A549 (cell line): ENCODE results near the gene ZNF729.

ENCODE experiments used
- ESRRA ChIP-seq: fragments of 150-350 bp; IDR thresholded peaks from 2 replicates; pipeline ENCODE4 v1.6.1; 2014; ENCODE audit warnings: mild to moderate bottlenecking, low read length, borderline replicate concordance
- NFE2L2 ChIP-seq: fragments of 150-350 bp; conservative IDR thresholded peaks from 2 replicates; pipeline ENCODE4 v1.6.1; 2014; ENCODE audit warnings: low read length
- TF ChIP-seq, protein P1 (sequence below): fragments of >200 bp; sonication (Bioruptor Twin); formaldehyde crosslinking; IDR thresholded peaks from 3 replicates; pipeline ENCODE4 v1.5.1; 2016
- TF ChIP-seq, protein P2 (sequence below): fragments of >200 bp; sonication (Bioruptor Twin); formaldehyde crosslinking; IDR thresholded peaks from 3 replicates; pipeline ENCODE4 v1.6.1; 2016
- TF ChIP-seq, protein P3 (sequence below): fragments of 200-600 bp; sonication (generic); IDR thresholded peaks from 2 replicates; pipeline ENCODE4 v1.6.1; 2016; ENCODE audit warnings: antibody characterized with exemption, mild to moderate bottlenecking, moderate library complexity
- TF ChIP-seq, protein P4 (sequence below): IDR thresholded peaks from 2 replicates; pipeline ENCODE4 v1.6.1; 2012

DNA sequence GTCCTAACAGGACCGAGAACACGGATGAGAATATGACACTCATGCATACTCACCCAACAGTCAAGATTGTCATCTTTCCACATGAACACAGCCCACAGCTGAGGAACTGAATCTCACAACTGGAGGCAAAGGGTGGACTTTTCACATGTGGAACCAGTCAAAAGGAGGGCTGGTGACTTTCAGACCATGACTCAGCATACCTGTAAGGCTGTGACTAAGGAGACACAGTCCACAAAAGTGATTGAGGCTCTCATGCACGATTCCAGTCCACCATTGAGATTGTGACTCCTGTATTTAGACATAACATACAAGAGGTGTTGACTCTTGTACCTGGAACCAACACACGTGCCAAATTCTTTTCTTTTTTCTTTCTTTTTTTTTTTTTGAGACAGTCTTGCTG lies 40.0 kb downstream of the ZNF729 start:
- TF ChIP-seq NFE2L2 (peak; percentile 65), ESRRA (no peak)
- TF ChIP-seq, protein P1, sequence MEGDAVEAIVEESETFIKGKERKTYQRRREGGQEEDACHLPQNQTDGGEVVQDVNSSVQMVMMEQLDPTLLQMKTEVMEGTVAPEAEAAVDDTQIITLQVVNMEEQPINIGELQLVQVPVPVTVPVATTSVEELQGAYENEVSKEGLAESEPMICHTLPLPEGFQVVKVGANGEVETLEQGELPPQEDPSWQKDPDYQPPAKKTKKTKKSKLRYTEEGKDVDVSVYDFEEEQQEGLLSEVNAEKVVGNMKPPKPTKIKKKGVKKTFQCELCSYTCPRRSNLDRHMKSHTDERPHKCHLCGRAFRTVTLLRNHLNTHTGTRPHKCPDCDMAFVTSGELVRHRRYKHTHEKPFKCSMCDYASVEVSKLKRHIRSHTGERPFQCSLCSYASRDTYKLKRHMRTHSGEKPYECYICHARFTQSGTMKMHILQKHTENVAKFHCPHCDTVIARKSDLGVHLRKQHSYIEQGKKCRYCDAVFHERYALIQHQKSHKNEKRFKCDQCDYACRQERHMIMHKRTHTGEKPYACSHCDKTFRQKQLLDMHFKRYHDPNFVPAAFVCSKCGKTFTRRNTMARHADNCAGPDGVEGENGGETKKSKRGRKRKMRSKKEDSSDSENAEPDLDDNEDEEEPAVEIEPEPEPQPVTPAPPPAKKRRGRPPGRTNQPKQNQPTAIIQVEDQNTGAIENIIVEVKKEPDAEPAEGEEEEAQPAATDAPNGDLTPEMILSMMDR: no peak
- TF ChIP-seq, protein P2, sequence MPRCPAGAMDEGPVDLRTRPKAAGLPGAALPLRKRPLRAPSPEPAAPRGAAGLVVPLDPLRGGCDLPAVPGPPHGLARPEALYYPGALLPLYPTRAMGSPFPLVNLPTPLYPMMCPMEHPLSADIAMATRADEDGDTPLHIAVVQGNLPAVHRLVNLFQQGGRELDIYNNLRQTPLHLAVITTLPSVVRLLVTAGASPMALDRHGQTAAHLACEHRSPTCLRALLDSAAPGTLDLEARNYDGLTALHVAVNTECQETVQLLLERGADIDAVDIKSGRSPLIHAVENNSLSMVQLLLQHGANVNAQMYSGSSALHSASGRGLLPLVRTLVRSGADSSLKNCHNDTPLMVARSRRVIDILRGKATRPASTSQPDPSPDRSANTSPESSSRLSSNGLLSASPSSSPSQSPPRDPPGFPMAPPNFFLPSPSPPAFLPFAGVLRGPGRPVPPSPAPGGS: no peak
- TF ChIP-seq, protein P3, sequence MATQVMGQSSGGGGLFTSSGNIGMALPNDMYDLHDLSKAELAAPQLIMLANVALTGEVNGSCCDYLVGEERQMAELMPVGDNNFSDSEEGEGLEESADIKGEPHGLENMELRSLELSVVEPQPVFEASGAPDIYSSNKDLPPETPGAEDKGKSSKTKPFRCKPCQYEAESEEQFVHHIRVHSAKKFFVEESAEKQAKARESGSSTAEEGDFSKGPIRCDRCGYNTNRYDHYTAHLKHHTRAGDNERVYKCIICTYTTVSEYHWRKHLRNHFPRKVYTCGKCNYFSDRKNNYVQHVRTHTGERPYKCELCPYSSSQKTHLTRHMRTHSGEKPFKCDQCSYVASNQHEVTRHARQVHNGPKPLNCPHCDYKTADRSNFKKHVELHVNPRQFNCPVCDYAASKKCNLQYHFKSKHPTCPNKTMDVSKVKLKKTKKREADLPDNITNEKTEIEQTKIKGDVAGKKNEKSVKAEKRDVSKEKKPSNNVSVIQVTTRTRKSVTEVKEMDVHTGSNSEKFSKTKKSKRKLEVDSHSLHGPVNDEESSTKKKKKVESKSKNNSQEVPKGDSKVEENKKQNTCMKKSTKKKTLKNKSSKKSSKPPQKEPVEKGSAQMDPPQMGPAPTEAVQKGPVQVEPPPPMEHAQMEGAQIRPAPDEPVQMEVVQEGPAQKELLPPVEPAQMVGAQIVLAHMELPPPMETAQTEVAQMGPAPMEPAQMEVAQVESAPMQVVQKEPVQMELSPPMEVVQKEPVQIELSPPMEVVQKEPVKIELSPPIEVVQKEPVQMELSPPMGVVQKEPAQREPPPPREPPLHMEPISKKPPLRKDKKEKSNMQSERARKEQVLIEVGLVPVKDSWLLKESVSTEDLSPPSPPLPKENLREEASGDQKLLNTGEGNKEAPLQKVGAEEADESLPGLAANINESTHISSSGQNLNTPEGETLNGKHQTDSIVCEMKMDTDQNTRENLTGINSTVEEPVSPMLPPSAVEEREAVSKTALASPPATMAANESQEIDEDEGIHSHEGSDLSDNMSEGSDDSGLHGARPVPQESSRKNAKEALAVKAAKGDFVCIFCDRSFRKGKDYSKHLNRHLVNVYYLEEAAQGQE: no peak
- TF ChIP-seq, protein P4, sequence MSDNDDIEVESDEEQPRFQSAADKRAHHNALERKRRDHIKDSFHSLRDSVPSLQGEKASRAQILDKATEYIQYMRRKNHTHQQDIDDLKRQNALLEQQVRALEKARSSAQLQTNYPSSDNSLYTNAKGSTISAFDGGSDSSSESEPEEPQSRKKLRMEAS: no peak
